ENCODE data around the gene JMJD1C. TPM values are rescaled to one million over a fixed set of nuclear protein-coding genes. Genes with fewer than 3 reads are reported as not detected.

JMJD1C gene
- total RNA-seq, 1 donor from 2014 or later = 105 TPM

- no peak for TF ChIP-seq CTCF (IDR thresholded peaks at IDR 0.05)
- no peak for TF ChIP-seq POLR2A (IDR thresholded peaks at IDR 0.05)
- no peak for TF ChIP-seq POLR2AphosphoS5 (IDR thresholded peaks at IDR 0.05; ENCODE audit: insufficient read depth in 1 of 2, low read depth in 1 of 2)
- DNase-seq (ENCODE audit: extremely low spot score in 2 of 2) = no peak
- no peaks in the 10 kb centered on the region for H3K36me3 ChIP-seq
- no peak overlapping the region for H3K4me3 ChIP-seq
- no peaks in the 10 kb centered on the region for H3K9me3 ChIP-seq
- no peaks in the 10 kb centered on the region for H3K27me3 ChIP-seq
- intact Hi-C loops (cut with DNase I) = no loop called here
- no peak overlapping the region for H3K27ac ChIP-seq
- H3K4me1 ChIP-seq = peaks cover 20% of the 10 kb centered on the region
These were observed 27.0 kb downstream of the JMJD1C start for GRCh38 chr10:63438506-63439498.

DNA sequence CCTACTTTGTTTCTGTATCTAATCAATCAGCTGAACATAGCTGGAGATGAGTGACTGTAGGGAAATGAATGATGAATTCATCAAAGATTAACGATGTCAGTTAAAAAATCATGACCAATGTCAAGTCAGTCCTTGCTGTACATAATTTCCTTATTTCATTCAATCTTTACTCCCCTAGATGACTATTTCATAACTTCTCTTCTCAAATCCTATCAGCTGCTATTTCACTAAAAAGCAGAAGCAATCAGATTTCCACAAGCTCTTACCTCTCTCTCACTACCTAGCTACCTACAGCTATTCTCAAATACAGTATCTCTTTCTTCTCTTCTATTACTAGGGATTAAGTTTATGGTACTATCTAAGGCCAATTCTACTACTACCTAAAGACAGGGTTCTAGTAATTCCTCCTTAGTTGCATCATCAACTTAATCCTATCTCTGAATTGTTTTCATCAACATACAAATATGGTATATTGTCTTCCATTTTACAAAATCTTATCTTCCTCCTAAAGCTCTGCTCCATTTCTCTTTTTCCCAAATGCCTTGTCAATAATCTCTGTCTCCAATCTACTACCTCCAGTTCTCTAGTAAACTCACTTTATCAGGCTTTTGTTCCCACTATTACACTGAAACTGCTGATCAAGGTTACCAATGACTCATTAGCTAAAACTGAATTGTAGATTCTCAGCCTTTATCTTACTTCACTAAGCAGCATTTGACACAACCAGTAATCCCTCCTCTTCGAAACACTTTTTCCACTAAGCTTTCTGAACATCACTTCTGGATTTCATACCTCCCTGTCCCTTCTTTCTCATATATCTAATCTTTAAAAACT, 28.4 kb downstream of the JMJD1C start:
- Histone ChIP-seq H3K4me1 (peaks cover 20% of the 10 kb centered on the region), H3K27ac (no peak overlapping the region), H3K4me3 (no peak overlapping the region), H3K9me3 (no peaks in the 10 kb centered on the region), H3K27me3 (no peaks in the 10 kb centered on the region), H3K36me3 (no peaks in the 10 kb centered on the region)
- no peak for DNase-seq (ENCODE audit: extremely low spot score in 2 of 2)
- TF ChIP-seq POLR2AphosphoS5 (IDR thresholded peaks at IDR 0.05; ENCODE audit: insufficient read depth in 1 of 2, low read depth in 1 of 2) = no peak
- intact Hi-C loops (cut with DNase I) = no loop called here

DNA sequence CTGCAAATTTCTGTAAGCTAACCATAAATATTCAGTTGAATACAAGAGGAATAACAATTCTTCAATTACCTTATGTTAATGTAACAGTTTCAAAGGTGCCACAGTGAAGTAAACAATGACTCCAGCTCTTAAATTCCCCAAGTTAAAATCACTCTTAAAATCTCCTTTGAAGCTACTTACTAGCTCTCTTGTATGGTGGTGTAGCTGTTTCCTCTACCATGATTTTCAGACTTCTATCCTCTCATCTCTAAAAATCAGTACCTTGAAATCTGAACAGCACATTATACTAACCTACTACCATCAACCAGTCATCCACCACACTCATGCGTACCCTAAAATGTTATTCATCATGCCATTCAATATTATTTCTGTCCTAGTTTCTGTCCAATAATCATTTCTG, 29.6 kb downstream of the JMJD1C start:
- Histone ChIP-seq H3K36me3 (no peaks in the 10 kb centered on the region), H3K4me3 (no peak overlapping the region), H3K27ac (no peak overlapping the region), H3K9me3 (no peaks in the 10 kb centered on the region), H3K27me3 (no peaks in the 10 kb centered on the region), H3K4me1 (peaks cover 26% of the 10 kb centered on the region)
- intact Hi-C loops (cut with DNase I) = no loop called here
- DNase-seq (ENCODE audit: extremely low spot score in 2 of 2) = no peak
- TF ChIP-seq POLR2AphosphoS5 (IDR thresholded peaks at IDR 0.05; ENCODE audit: insufficient read depth in 1 of 2, low read depth in 1 of 2) = no peak
- no peak for TF ChIP-seq POLR2A (IDR thresholded peaks at IDR 0.05)
- TF ChIP-seq CTCF (IDR thresholded peaks at IDR 0.05) = no peak

- intact Hi-C loops (cut with DNase I) = no loop called here
- no peaks in the 10 kb centered on the region for H3K36me3 ChIP-seq
- no peak for DNase-seq (ENCODE audit: extremely low spot score in 2 of 2)
- H3K4me3 ChIP-seq = no peak overlapping the region
- no peak overlapping the region for H3K27ac ChIP-seq
- no peak for TF ChIP-seq POLR2A (IDR thresholded peaks at IDR 0.05)
- TF ChIP-seq POLR2AphosphoS5 (IDR thresholded peaks at IDR 0.05; ENCODE audit: insufficient read depth in 1 of 2, low read depth in 1 of 2) = no peak
- no peak for TF ChIP-seq CTCF (IDR thresholded peaks at IDR 0.05)
- no peaks in the 10 kb centered on the region for H3K27me3 ChIP-seq
- H3K4me1 ChIP-seq = peaks cover 28% of the 10 kb centered on the region
- no peaks in the 10 kb centered on the region for H3K9me3 ChIP-seq
These were observed 30.6 kb downstream of the JMJD1C start for GRCh38 chr10:63434866-63435854.
